H9 (cell line): Measurements from ENCODE around the gene UTF1. TPM values are rescaled to one million over a fixed set of nuclear protein-coding genes. Genes with fewer than 3 reads are reported as not detected.

Experiments
- DNase-seq: peaks from one replicate; pipeline ENCODE4 v3.0.0-alpha.2; 2017
- H2AFZ ChIP-seq: one replicate; pipeline ENCODE4 v1.6.1; 2013; ENCODE audit warnings: mild to moderate bottlenecking, low read length, control low read depth, moderate library complexity
- H2AK5ac ChIP-seq: 2 replicates; pipeline ENCODE4 v1.6.1; 2013; ENCODE audit warnings: low read length, control low read depth, mixed read lengths; ENCODE audit not compliant: insufficient read length
- H2BK120ac ChIP-seq: one replicate; pipeline ENCODE4 v1.6.1; 2013; ENCODE audit warnings: low read depth, mild to moderate bottlenecking, low read length, control low read depth, inconsistent platforms; ENCODE audit not compliant: poor library complexity, severe bottlenecking
- H2BK12ac ChIP-seq: 2 replicates; pipeline ENCODE4 v1.6.1; 2013; ENCODE audit warnings: low read length, control low read depth, mixed read lengths, low read depth; ENCODE audit not compliant: insufficient read length
- H2BK15ac ChIP-seq: 2 replicates; pipeline ENCODE4 v1.6.1; 2013; ENCODE audit warnings: low read depth, low read length, control low read depth
- H2BK20ac ChIP-seq: one replicate; pipeline ENCODE4 v1.6.1; 2013; ENCODE audit warnings: low read depth, mild to moderate bottlenecking, low read length, control low read depth, inconsistent platforms; ENCODE audit not compliant: poor library complexity, severe bottlenecking
- H2BK5ac ChIP-seq: 2 replicates; pipeline ENCODE4 v1.6.1; 2013; ENCODE audit warnings: low read length, control low read depth, mixed read lengths; ENCODE audit not compliant: insufficient read length
- H3K14ac ChIP-seq: 2 replicates; pipeline ENCODE4 v1.6.1; 2013; ENCODE audit warnings: low read length, control low read depth; ENCODE audit not compliant: insufficient read depth
- H3K18ac ChIP-seq: 2 replicates; pipeline ENCODE4 v1.6.1; 2013; ENCODE audit warnings: low read depth, mild to moderate bottlenecking, mixed read lengths, low read length, control low read depth; ENCODE audit not compliant: insufficient read length
- H3K23ac ChIP-seq: 2 replicates; pipeline ENCODE4 v1.6.1; 2013; ENCODE audit warnings: low read length, control low read depth, mixed read lengths, low read depth; ENCODE audit not compliant: insufficient read length
- H3K23me2 ChIP-seq: 2 replicates; pipeline ENCODE4 v1.6.1; 2013; ENCODE audit warnings: low read depth, mild to moderate bottlenecking, mixed read lengths, low read length, control low read depth; ENCODE audit not compliant: insufficient read length, poor library complexity, severe bottlenecking
- H3K27ac ChIP-seq: 2 replicates; pipeline ENCODE4 v1.5.1; 2013; ENCODE audit warnings: low read length, control low read depth, mixed read lengths, low read depth; ENCODE audit not compliant: insufficient read length
- H3K27me3 ChIP-seq: 2 replicates; pipeline ENCODE4 v1.6.1; 2013; ENCODE audit warnings: low read length, control low read depth, inconsistent platforms; ENCODE audit not compliant: insufficient read depth
- H3K4ac ChIP-seq: 2 replicates; pipeline ENCODE4 v1.6.1; 2013; ENCODE audit warnings: low read depth, mild to moderate bottlenecking, control low read depth, inconsistent platforms, low read length, moderate library complexity
- H3K4me1 ChIP-seq: 2 replicates; pipeline ENCODE4 v1.6.1; 2013; ENCODE audit warnings: low read length, control low read depth, inconsistent platforms; ENCODE audit not compliant: insufficient read depth
- H3K4me2 ChIP-seq: 2 replicates; pipeline ENCODE4 v1.6.1; 2013; ENCODE audit warnings: low read length, control low read depth, mixed read lengths; ENCODE audit not compliant: insufficient read length, insufficient read depth
- H3K56ac ChIP-seq: 2 replicates; pipeline ENCODE4 v1.6.1; 2013; ENCODE audit warnings: low read depth, mild to moderate bottlenecking, mixed read lengths, low read length, control low read depth; ENCODE audit not compliant: insufficient read length
- H3K79me1 ChIP-seq: 2 replicates; pipeline ENCODE4 v1.6.1; 2013; ENCODE audit warnings: low read depth, mild to moderate bottlenecking, moderate library complexity, low read length, control low read depth, inconsistent platforms; ENCODE audit not compliant: insufficient read depth, poor library complexity, severe bottlenecking
- H3K79me2 ChIP-seq: 2 replicates; pipeline ENCODE4 v1.6.1; 2013; ENCODE audit warnings: low read length, control low read depth, inconsistent platforms; ENCODE audit not compliant: insufficient read depth
- H3K9ac ChIP-seq: 2 replicates; pipeline ENCODE4 v1.6.1; 2013; ENCODE audit warnings: low read length, control low read depth, mixed read lengths; ENCODE audit not compliant: insufficient read length; ENCODE audit errors: extremely low read depth
- H3K9me3 ChIP-seq: one replicate; pipeline ENCODE4 v1.6.1; 2013; ENCODE audit warnings: low read depth, low read length, inconsistent platforms; ENCODE audit not compliant: control insufficient read depth
- H3T11ph ChIP-seq: one replicate; pipeline ENCODE4 v1.6.1; 2013; ENCODE audit warnings: mild to moderate bottlenecking, low read length, control low read depth, inconsistent platforms
- H4K20me1 ChIP-seq: one replicate; pipeline ENCODE4 v1.6.1; 2013; ENCODE audit not compliant: control insufficient read depth, insufficient read length, insufficient read depth
- H4K5ac ChIP-seq: 2 replicates; pipeline ENCODE4 v1.6.1; 2013; ENCODE audit warnings: low read depth, mild to moderate bottlenecking, mixed read lengths, low read length, control low read depth; ENCODE audit not compliant: insufficient read length
- H4K8ac ChIP-seq: replicated peaks from 2 replicates; pipeline ENCODE4 v1.6.1; 2013; ENCODE audit warnings: low read length, control low read depth, mixed read lengths, low read depth; ENCODE audit not compliant: insufficient read length
- H4K91ac ChIP-seq: 2 replicates; pipeline ENCODE4 v1.6.1; 2013; ENCODE audit warnings: low read depth, mild to moderate bottlenecking, moderate library complexity, mixed read lengths, low read length, control low read depth; ENCODE audit not compliant: insufficient read length
- H3K27ac Mint-ChIP-seq, 3 experiments: 2 replicates in 2 of 3; 3 replicates in 1 of 3; pipeline ENCODE4 v1.8.0; 2020 to 2021; ENCODE audit warnings: mixed read lengths in 3 of 3, mild to moderate bottlenecking in 1 of 3, moderate library complexity in 1 of 3
- H3K27me3 Mint-ChIP-seq: 2 replicates; pipeline ENCODE4 v1.8.0; 2021; ENCODE audit warnings: low read depth, mild to moderate bottlenecking, moderate library complexity, mixed read lengths
- H3K36me3 Mint-ChIP-seq, 3 experiments: 2 replicates in 2 of 3; 3 replicates in 1 of 3; pipeline ENCODE4 v1.8.0; 2020 to 2021; ENCODE audit warnings: low read depth in 3 of 3, mixed read lengths in 3 of 3; ENCODE audit not compliant: insufficient read depth in 1 of 3
- H3K4me1 Mint-ChIP-seq, 2 experiments: 2 replicates each; pipeline ENCODE4 v1.8.0; 2020; ENCODE audit warnings: mixed read lengths in 2 of 2
- H3K4me3 Mint-ChIP-seq, 2 experiments: 2 replicates in 1 of 2; 3 replicates in 1 of 2; pipeline ENCODE4 v1.8.0; 2020 to 2021; ENCODE audit warnings: mild to moderate bottlenecking in 2 of 2, mixed read lengths in 2 of 2, moderate library complexity in 1 of 2
- H3K9me3 Mint-ChIP-seq, 2 experiments: 2 replicates in 1 of 2; 3 replicates in 1 of 2; pipeline ENCODE4 v1.8.0; 2020; ENCODE audit warnings: mild to moderate bottlenecking in 2 of 2, mixed read lengths in 2 of 2, moderate library complexity in 1 of 2
- CTCF ChIP-seq: fragments of 200-600 bp; sonication (generic); conservative IDR thresholded peaks from 3 replicates; pipeline ENCODE4 v1.8.0; 2021; ENCODE audit warnings: antibody characterized with exemption, mild to moderate bottlenecking
- WGBS: extraction: QIAGEN DNeasy Blood & Tissue Kit; methylation state at CpG from one replicate; pipeline ENCODE4 v1.1.7; 2013; ENCODE audit warnings: missing lambda C conversion rate, low lambda C conversion rate, mixed read lengths; ENCODE audit not compliant: insufficient read length; ENCODE audit errors: extremely low coverage; 5-methylcytosine and 5-hydroxymethylcytosine counted together
- total RNA-seq: library from RNA; stranded (reverse); gene quantifications from 2 replicates; pipeline ENCODE4 v1.2.1, GENCODE V29; 2021

Gene UTF1
- total RNA-seq, 1 experiment from 2014 or later: 31.5 TPM

- Histone ChIP-seq H3K18ac (no peak overlapping the region), H3K23me2 (peaks cover 7% of the 10 kb centered on the region), H3K9ac (no peak overlapping the region), H2AK5ac (no peak overlapping the region), H4K5ac (no peak overlapping the region), H3K27ac (no peak overlapping the region), H4K91ac (no peak overlapping the region), H3K56ac (no peak overlapping the region), H3K4ac (no peak overlapping the region), H2BK120ac (no peak overlapping the region), H4K8ac (no peak overlapping the region), H2AFZ (no peak overlapping the region), H3K4me2 (no peak overlapping the region), H3K9me3 (no peaks in the 10 kb centered on the region), H3K27me3 (no peaks in the 10 kb centered on the region; the same call in 1 of the 2 replicates), H3K23ac (no peak overlapping the region), H3K4me1 (no peaks in the 10 kb centered on the region), H3K79me1 (no peaks in the 10 kb centered on the region), H3K79me2 (no peaks in the 10 kb centered on the region), H2BK15ac (no peak overlapping the region), H3K14ac (no peak overlapping the region), H2BK20ac (no peak overlapping the region), H2BK5ac (no peak overlapping the region), H3T11ph (no peak overlapping the region), H4K20me1 (no peaks in the 10 kb centered on the region), H2BK12ac (no peak overlapping the region)
- H3K4me1 Mint-ChIP-seq: peaks cover 3 to 7% of the 10 kb centered on the region in 2 experiments; a peak in 3 of 4 replicates
- H3K27me3 Mint-ChIP-seq: peaks cover 11% of the 10 kb centered on the region
- WGBS: no CpG with 5 or more reads among the region's 25 CpGs
- DNase-seq: no peak
- no peaks in the 10 kb centered on the region for H3K9me3 Mint-ChIP-seq
- H3K4me3 Mint-ChIP-seq: no peak overlapping the region
- no peak overlapping the region for H3K27ac Mint-ChIP-seq
- no peaks in the 10 kb centered on the region for H3K36me3 Mint-ChIP-seq
- TF ChIP-seq CTCF: no peak
Observed at GRCh38 chr10:133272964-133273420, 43.0 kb downstream of the UTF1 start.
